ENCODE measurements around the gene PFDN2.

The PFDN2 gene, protein sequence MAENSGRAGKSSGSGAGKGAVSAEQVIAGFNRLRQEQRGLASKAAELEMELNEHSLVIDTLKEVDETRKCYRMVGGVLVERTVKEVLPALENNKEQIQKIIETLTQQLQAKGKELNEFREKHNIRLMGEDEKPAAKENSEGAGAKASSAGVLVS

DNA sequence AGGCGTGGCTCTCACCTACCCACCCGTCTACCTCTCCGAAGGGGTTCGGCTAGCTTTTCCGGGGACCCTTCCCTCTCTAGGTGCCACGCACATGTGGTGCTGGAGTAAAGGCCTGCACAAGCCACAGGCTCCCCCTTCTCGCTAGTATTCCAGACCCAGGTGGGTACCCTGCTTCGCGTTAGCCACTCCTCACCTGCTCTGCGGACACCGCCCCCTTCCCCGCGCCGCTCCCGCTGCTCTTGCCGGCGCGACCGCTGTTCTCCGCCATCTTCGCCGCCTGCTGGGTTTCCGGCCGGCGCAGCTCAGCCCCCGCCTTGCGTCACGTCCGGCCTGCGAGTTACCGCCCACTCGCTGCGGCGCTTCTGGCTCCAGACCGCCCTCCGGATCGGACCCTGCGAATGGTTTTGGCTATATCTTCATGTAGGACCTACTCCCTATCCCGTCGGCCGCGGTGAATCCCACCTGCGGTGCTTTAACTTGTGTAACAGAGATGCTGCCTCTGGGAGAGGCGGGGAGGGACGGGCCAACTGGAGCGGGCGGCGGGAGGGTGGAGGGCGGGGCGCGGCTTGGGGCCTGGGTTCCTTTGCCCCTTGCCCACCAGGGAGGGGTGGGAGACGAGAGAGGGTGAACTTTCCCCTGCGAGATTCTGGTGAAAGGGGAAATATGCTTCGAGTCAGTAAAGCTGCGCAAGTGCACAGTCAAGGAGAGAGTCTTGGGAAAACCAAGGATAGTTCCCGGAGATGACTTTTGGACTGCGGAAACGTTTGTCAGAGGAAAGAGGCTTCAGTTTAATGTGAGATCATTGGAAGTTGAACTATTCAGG lies at the start of gene PFDN2, which contains the start of gene NIT1:
TSS of gene PFDN2 (minus strand) at position 279 of the 823 bp plus-strand sequence. CDS start at position 268, 11 bp downstream.
TSS of gene NIT1 (plus strand) at position 347 of the 823 bp plus-strand sequence. CDS start at position 419, 72 bp downstream.
- peak; percentile 61 for DNase-seq (ENCODE audit: low read depth, low spot score)

DNA sequence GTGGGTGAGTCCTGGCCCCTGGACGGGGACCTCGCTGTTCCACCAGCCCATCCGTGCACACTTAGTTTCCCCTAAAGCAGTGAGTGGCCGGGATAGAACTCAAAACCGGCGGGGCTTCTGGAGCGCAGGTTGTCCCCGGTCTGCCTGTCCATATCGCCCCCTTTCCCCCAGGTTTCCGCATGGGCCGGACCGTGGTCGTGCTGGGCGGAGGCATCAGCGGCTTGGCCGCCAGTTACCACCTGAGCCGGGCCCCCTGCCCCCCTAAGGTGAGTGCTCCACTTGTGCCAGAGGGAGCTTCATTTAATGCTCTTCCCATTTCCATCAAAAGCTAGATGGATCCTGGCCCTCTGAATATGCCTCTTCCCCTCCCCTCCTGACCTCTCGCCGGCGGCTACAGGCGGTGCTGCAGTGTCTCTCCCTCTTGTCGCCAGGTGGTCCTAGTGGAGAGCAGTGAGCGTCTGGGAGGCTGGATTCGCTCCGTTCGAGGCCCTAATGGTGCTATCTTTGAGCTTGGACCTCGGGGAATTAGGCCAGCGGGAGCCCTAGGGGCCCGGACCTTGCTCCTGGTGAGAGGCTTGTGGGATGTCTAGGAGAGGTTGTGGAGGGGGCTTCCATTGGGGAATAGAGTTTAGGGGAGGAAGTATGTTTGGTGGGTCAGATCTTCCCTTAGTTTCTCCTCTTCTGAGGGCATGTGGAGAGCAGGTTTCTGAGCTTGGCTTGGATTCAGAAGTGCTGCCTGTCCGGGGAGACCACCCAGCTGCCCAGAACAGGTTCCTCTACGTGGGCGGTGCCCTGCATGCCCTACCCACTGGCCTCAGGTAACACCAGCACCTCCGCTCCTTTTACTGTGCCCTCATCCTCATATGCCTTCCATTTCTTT lies 49.1 kb upstream of the PFDN2 start:
- no peak for DNase-seq (ENCODE audit: low read depth, low spot score)

DNA sequence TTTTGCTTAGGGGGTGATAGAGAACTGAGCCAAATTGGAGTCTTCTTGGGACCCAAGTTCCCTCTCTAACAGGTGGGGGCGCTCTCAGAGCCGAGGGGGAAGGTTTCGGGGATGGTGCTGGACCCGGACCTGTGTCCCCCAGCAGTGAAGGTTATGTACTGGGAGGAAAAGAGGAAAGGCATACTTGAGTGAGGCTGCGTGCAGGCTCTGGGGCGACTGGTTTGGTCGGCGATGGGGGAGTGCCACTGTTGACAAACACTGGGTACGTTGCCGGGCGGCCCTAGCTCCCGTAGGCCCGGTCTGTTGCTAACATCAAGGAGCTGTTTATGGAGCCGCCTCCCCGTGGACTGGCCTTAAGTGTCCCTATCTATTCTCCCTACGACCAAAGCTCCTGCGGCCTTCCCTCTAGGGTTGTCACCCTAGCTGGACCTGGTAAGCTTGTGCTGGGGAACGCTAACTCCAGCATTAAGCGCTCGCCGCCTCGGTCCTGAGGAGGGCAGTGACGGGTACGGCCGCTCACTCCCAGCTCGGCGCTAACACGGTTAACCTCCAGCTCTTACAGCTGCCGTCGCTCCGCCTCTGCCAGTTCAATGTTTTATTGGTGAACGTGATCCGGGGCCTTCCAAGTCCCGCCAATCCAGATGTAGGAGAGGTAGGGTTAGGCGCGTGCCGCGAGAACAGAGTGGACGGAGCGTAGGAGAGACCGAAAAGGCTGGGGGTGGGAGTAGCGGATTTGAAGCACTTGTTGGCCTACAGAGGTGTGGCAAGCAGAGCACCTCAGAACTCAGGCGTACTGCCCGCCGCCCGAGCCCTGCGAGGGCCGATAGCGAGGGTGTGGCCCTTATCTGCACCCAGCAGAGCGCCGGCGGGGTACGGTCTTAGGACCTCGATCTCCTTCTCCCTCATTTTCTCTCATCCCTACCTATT lies 48.2 kb upstream of the PFDN2 start, which contains the start of gene PPOX:
TSS of gene PPOX (plus strand) at position 685 of the 927 bp plus-strand sequence. CDS start 422 bp downstream, outside the sequence.
- DNase-seq (ENCODE audit: low read depth, low spot score): peak; percentile 95

DNA sequence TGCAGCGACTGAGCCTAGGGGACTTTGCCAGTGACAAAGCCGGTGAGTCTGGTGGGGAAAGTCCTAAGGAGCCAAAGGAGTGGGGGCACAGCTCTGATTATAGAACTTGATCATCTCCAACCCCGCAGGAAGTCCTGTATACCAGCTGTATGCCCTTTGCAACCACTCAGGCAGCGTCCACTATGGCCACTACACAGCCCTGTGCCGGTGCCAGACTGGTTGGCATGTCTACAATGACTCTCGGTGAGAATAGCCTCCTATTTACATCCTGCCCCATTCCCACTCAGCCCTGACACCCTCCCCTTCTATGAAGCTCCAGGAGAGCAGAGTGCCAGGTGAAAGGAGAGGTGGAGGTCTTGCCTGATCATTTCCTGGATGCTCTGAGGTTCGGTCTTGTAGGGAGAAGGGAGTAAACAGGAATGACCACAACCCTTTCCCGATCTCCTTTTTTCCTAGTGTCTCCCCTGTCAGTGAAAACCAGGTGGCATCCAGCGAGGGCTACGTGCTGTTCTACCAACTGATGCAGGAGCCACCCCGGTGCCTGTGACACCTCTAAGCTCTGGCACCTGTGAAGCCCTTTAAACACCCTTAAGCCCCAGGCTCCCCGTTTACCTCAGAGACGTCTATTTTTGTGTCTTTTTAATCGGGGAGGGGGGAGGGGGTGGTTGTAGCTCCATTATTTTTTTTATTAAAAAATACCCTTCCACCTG lies 47.2 kb upstream of the PFDN2 start:
- DNase-seq (ENCODE audit: low read depth, low spot score): no peak

DNA sequence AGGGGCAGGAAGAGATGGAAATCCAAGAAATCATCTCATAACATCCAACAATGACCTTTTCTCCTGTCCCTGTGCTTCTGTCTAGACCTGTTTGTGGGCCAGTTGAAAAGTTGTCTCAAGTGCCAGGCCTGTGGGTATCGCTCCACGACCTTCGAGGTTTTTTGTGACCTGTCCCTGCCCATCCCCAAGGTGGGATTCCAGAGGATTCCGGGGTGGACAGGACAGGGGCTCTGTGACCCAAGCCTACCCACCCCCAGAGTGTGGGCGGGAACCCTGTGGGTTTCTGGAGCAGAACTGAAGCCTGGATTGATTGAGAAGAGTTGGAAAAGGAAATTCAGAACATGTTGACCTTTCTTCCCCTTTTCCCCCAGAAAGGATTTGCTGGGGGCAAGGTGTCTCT lies 46.0 kb upstream of the PFDN2 start:
- no peak for DNase-seq (ENCODE audit: low read depth, low spot score)

DNA sequence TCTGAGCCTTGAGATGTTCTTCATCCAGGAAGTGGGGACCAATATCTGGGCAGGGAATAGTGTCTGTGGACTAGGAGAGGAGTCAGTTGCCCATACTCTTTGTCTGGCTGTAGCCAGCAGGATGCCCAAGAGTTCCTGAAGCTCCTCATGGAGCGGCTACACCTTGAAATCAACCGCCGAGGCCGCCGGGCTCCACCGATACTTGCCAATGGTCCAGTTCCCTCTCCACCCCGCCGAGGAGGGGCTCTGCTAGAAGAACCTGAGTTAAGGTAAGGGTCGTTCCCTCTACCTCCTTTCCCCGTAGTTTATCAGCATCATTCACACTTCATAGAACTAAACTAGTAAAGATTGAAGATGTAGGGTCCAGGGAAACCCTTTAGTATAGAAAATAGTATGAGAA lies 45.0 kb upstream of the PFDN2 start:
- DNase-seq (ENCODE audit: low read depth, low spot score): no peak

DNA sequence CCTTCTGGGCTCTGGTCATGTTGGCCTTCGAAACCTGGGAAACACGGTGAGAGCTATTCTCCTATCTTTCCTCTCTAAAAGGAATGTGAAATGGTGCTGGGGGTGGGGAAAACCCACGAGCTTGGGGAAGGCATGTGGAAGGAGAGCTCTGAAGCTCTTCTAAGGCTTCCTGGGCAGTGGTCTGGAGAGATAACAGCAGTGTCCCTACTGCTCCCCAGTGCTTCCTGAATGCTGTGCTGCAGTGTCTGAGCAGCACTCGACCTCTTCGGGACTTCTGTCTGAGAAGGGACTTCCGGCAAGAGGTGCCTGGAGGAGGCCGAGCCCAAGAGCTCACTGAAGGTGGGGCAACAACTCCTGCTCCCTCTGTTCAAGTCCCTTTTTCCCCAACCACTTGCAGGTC lies 44.2 kb upstream of the PFDN2 start:
- no peak for DNase-seq (ENCODE audit: low read depth, low spot score)

DNA sequence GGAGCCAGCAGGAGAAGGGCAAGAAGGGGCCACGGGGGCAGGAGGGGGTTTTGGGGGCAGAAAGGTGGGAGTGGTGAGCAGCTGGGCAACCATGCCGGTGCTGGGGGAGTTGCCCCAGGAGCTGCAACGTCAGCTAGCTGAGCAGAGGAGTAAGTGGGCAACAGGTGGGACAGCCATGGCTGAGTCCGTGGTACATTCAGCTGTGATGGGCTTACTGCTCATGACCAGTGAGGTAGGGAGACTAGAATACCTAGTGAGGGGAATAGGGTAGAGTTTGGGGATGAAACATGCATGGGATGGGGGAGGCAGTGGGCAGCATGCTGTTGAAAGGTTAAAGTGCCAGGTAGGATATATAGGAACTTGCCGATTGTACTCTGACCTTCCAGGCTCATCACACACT lies 43.8 kb upstream of the PFDN2 start:
- no peak for DNase-seq (ENCODE audit: low read depth, low spot score)

DNA sequence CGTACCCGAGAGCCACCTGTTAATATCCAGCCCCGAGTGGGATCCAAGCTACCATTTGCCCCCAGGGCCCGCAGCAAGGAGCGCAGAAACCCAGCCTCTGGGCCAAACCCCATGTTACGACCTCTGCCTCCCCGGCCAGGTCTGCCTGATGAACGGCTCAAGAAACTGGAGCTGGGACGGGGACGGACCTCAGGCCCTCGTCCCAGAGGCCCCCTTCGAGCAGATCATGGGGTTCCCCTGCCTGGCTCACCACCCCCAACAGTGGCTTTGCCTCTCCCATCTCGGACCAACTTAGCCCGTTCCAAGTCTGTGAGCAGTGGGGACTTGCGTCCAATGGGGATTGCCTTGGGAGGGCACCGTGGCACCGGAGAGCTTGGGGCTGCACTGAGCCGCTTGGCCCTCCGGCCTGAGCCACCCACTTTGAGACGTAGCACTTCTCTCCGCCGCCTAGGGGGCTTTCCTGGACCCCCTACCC lies 42.9 kb upstream of the PFDN2 start:
- DNase-seq (ENCODE audit: low read depth, low spot score): no peak

DNA sequence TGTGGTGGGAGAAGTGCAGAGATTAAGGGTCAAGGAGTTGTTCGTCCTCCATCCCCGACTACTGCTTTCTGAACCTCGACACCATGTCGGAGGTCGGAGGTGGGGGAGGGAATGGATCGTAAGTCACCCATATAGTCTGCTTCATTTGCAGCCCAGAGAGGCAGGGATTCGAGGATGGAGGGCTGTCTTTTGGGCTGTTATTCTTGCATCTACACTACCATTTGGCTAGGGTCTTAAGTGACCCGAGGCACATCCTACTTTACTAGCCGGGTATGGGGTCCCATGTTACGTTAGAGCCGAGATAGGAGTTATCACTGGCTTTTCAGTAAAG lies 42.0 kb upstream of the PFDN2 start:
- no peak for DNase-seq (ENCODE audit: low read depth, low spot score)

DNA sequence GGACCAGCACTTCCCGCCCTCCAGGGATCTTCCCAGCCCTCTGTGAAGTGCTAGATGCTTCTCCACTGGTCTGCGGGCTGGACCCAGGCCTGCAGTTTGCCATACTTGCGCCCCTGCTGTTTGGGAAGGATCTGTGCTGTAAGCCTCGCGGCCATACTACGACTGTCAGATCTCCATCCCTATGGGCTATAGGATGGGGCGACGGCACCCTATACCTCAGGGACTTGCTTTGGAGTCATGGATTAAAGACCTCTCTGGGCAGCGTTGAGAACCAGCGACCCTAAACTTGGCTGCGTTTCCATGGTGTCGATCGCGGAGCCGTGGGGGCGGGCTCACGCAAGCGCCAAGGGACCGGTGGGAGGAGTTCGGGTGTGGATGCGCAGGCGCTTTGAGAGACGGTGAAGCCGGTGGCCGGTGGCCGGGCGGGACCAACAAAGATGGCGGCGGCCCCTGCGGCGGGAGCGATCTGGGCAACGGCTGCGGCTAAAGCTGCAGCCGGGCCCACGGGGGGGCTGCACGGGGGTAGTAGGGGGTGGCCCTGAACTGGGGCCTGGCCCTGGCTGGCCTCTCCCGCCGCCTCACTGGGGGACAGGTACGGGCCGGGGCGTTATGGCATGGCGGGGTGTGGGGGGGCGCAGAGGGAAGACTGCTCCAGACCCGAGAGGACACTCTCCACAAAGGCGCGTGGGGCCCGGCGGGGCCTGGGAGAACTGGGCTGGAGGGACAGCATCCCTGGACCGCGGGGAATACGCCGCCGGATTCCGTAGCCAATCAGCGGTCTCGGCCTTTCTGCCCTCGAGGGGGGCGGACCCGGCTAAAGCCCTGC lies 41.5 kb upstream of the PFDN2 start, which contains the start of gene USP21:
TSS of gene USP21 (plus strand) at position 414 of the 826 bp plus-strand sequence. CDS start 1,141 bp downstream, outside the sequence.
- DNase-seq (ENCODE audit: low read depth, low spot score): no peak

DNA sequence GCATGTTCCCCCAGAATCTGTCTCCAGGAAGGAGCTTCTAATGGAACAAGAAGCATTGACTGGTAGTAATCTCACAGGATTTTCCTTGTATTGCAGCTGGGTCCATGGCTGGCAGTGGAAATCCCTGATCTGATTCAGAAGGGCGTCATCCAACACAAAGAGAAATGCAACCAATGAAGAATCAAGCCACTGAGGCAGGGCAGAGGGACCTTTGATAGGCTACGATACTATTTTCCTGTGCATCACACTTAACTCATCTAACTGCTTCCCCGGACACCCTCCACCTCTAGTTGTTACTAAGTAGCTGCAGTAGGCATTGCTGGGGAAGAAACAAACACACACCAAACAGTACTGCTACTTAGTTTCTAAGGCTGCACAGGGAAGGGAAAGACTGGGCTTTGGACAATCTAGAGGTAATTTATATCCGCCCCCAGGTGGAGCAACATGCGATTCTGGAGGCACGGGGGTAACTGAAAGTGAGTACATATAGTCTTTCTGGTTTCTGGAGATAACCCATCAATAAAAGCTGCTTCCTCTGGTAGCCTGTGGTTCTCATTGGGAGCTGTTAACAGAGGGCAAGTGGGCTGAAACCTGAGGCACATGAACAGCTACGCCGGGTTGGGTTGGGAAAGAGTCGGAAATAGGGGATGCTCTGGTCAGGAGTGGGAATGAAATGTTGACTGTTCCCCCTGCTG lies 40.6 kb upstream of the PFDN2 start:
- DNase-seq (ENCODE audit: low read depth, low spot score): no peak

DNA sequence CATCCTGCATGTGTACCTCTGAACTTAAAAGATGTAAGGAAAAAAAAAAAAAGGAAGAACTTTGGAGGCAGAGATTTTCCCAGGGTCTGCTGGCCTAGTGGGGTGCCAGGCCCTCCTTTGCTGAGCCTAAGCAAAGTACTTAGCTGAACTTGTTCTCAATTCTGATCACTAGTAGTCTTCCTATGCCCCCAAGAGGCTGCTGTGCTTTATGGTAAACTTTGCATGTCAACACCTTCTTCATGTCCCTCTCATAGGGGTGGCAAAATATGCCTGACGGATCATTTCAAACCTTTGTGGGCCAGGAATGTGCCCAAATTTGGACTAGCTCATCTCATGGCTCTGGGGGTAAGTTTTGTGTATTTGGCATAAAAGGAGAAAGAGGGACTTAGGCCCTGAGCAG lies 40.0 kb upstream of the PFDN2 start:
- no peak for DNase-seq (ENCODE audit: low read depth, low spot score)

DNA sequence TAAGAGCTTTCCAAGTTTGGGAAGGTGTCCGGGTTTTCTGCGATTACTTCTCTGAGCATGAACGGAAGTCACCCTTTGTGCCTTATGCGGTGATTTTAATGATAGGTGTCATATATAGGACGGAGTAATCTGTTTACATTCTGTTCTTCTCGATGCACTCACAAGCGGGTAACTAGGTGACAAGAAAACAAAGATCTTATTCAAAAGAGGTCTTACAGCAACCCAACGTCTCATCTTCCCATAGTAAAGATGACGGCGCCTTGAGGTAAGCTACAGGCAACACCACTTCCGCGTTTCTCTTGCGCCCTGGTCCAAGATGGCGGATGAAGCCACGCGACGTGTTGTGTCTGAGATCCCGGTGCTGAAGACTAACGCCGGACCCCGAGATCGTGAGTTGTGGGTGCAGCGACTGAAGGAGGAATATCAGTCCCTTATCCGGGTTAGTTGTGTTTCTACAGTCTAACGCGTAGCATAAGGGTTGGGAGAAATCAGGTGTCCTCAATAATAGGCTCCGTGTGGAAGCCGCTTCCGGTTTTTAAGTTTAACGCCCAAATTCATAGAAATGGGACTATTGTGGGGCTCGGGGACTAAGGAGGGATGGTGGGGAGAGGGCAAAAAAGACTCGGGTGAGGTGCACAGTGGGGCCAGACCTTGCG lies 36.0 kb upstream of the PFDN2 start, which contains the start of gene UFC1:
TSS of gene UFC1 (plus strand) at position 297 of the 656 bp plus-strand sequence. CDS start at position 317, 20 bp downstream.
- DNase-seq (ENCODE audit: low read depth, low spot score): peak; percentile 83

DNA sequence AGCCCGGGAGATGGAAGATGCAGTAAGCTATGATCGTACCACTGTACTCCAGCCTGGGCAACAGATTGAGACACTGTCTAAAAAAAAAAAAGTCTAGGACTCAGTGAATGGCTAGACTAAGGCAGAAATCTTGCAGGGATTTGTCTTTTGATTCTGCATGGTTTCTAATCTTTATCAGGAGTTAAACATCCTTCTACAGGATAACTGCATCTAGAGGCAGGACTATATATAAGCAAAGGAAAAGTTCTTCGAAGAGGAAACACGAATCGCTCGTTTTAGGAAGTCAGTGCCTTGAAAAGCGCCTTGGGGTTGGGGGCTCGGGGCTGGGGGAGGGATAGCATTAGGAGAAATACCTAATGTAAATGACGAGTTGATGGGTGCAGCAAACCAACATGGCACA lies 35.3 kb upstream of the PFDN2 start:
- no peak for DNase-seq (ENCODE audit: low read depth, low spot score)

DNA sequence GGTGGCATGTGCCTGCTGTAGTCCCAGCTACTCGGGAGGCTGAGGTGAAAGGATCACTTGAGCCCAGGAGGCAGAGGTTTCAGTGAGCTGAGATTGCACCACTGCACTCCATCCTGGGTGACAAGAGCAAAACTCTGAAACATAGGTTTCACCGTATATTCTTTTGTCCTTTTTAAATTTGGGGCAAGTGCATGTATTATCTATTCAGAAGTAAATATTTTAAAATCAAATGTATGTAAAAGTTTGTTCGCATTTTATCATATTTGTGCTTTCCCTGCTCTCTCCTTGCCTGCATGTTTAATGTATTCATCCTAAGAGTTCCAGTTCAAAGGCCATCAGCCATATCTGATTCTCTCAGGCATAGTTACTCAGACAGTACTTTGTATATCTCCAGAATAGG lies 28.0 kb upstream of the PFDN2 start:
- DNase-seq (ENCODE audit: low read depth, low spot score): no peak

DNA sequence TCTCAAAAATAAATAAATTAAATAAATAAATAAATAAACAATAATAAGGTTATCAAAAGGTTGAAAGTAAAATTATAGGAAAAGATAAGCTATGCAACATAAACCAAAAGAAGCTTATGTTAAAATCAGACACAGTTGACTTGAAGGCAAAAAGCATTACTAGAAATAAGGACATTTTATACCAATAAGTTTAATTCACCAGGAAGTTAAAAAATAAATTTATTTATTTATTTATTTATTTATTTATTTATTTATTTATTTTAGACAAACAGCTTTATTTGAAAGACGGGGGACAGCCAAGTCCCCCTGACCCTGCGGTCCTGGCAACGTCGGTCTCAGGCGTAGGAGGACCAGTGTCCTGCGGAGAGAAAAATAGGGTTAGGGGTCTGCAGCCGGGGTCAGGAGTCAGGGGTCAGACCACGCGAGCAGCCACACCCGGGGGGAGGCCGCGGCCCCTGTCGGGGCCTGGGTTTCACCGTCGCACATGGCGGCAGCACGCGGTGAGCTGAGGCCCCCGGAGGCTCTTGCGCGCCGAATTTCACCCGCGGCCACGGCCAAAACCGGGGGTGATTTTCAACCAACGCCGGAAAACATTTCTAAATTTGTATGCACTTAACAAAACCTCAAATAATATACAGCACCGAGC lies 23.0 kb upstream of the PFDN2 start:
- no peak for DNase-seq (ENCODE audit: low read depth, low spot score)
